PC-3 (cell line): ENCODE measurements around the gene CDK2AP2. TPM values are rescaled to one million over a fixed set of nuclear protein-coding genes. Genes with fewer than 3 reads are reported as not detected.

ENCODE experiments used
- ATAC-seq: fragments of 200-7000 bp; cut with Tn5 transposase; 2 replicates; pipeline ENCODE4 v1.9.1; 2020; ENCODE audit warnings: mild to moderate bottlenecking, moderate library complexity
- BruUV-seq: library from RNA; stranded (reverse); fragments of 400-500 nt; replicated peaks from 2 replicates; lab custom pipeline; 2021; lab: Mats Ljungman, UMichigan
- CTCF ChIA-PET: fragments of 300-600 bp; sonication (Branson Sonifier 250); formaldehyde crosslinking; loops from one replicate; lab custom pipeline; 2022; ENCODE audit warnings: antibody characterized with exemption; lab: Charles Lee
- POLR2A ChIA-PET: fragments of 300-600 bp; sonication (Branson Sonifier 250); formaldehyde crosslinking; loops from one replicate; lab custom pipeline; 2022; ENCODE audit warnings: antibody characterized with exemption; ENCODE audit not compliant: unreplicated experiment; lab: Charles Lee
- DNase-seq: peaks from one replicate; pipeline ENCODE4 v3.0.0-alpha.2; 2015
- H2AFZ ChIP-seq: fragments of 300-600 bp; sonication (generic); 2 replicates; pipeline ENCODE4 v1.6.0; 2016; ENCODE audit warnings: antibody characterized with exemption, low read length
- H3F3A ChIP-seq: fragments of 300-600 bp; sonication (generic); one replicate; pipeline ENCODE4 v1.6.0; 2017; ENCODE audit warnings: antibody characterized with exemption, low read length, control low read depth, mild to moderate bottlenecking; ENCODE audit not compliant: unreplicated experiment
- H3K27ac ChIP-seq: fragments of 300-600 bp; sonication (generic); 2 replicates; pipeline ENCODE4 v1.5.1; 2016; ENCODE audit warnings: mild to moderate bottlenecking, low read length
- H3K27me3 ChIP-seq: fragments of 300-600 bp; sonication (generic); 2 replicates; pipeline ENCODE4 v1.6.1; 2016; ENCODE audit warnings: low read length, mixed read lengths
- H3K36me3 ChIP-seq: fragments of 300-600 bp; sonication (generic); 2 replicates; pipeline ENCODE4 v1.6.1; 2016; ENCODE audit warnings: low read depth, mixed run types, low read length, mixed read lengths
- H3K4me1 ChIP-seq: fragments of 300-600 bp; sonication (generic); 2 replicates; pipeline ENCODE4 v1.5.1; 2016; ENCODE audit warnings: low read length; ENCODE audit not compliant: insufficient read depth
- H3K4me2 ChIP-seq: fragments of 300-600 bp; sonication (generic); 2 replicates; pipeline ENCODE4 v1.6.0; 2016; ENCODE audit warnings: low read length
- H3K4me3 ChIP-seq: fragments of 300-600 bp; sonication (generic); 2 replicates; pipeline ENCODE4 v1.5.1; 2016; ENCODE audit warnings: mild to moderate bottlenecking, low read length, mixed read lengths
- H3K79me2 ChIP-seq: fragments of 300-600 bp; sonication (generic); 2 replicates; pipeline ENCODE4 v1.6.1; 2017; ENCODE audit warnings: low read length, mixed read lengths
- H3K9ac ChIP-seq: fragments of 300-600 bp; sonication (generic); 2 replicates; pipeline ENCODE4 v1.6.0; 2016; ENCODE audit warnings: mild to moderate bottlenecking, low read length
- H3K9me2 ChIP-seq: fragments of 300-600 bp; sonication (generic); replicated peaks from 2 replicates; pipeline ENCODE4 v1.6.1; 2016; ENCODE audit warnings: mixed run types, low read length, mixed read lengths
- H3K9me3 ChIP-seq: fragments of 300-600 bp; sonication (generic); 2 replicates; pipeline ENCODE4 v1.6.1; 2016; ENCODE audit warnings: low read length, mixed read lengths
- H4K20me1 ChIP-seq: fragments of 300-600 bp; sonication (generic); 2 replicates; pipeline ENCODE4 v1.6.1; 2016; ENCODE audit warnings: low read length, mixed read lengths
- EZH2 ChIP-seq: fragments of 300-600 bp; sonication (generic); IDR thresholded peaks from one replicate; pipeline ENCODE4 v1.6.1; 2017; ENCODE audit warnings: antibody characterized with exemption, mild to moderate bottlenecking, low read length; ENCODE audit not compliant: unreplicated experiment
- EZH2phosphoT487 ChIP-seq: fragments of 300-600 bp; sonication (generic); IDR thresholded peaks from 2 replicates; pipeline ENCODE4 v1.6.1; 2018; ENCODE audit warnings: mild to moderate bottlenecking, antibody characterized with exemption, low read length, borderline replicate concordance
- intact Hi-C: fragments of 100-400 bp; cut with micrococcal nuclease; formaldehyde crosslinking; loops from 2 replicates; pipeline ENCODE4 v1.9.0; 2023
- total RNA-seq: library from RNA; depleted of rRNA; stranded (reverse); fragments of >200 nt; gene quantifications from 2 replicates; pipeline ENCODE4 v1.2.3, GENCODE V29; 2014
- TF ChIP-seq, protein P1 (sequence below): fragments of 300-600 bp; sonication (generic); conservative IDR thresholded peaks from 2 replicates; pipeline ENCODE4 v1.5.1; 2017; ENCODE audit warnings: antibody characterized with exemption, low read depth, mild to moderate bottlenecking, low read length

The CDK2AP2 gene
- total RNA-seq, 1 experiment from 2014 or later = 87.4 TPM

- no peaks in the 10 kb centered on the region for H3K4me1 ChIP-seq
- H3K4me3 ChIP-seq = no peak overlapping the region
- POLR2A ChIA-PET = no interaction called here
- no peak overlapping the region for H3K27ac ChIP-seq
- H3K36me3 ChIP-seq = no peaks in the 10 kb centered on the region; the same call in 1 of the 2 replicates
- H3K4me2 ChIP-seq = no peak overlapping the region
- CTCF ChIA-PET = no interaction called here
- intact Hi-C loops = no loop called here
- no peak overlapping the region for H2AFZ ChIP-seq
- TF ChIP-seq EZH2phosphoT487 (no peak), EZH2 (no peak)
- TF ChIP-seq, protein P1, sequence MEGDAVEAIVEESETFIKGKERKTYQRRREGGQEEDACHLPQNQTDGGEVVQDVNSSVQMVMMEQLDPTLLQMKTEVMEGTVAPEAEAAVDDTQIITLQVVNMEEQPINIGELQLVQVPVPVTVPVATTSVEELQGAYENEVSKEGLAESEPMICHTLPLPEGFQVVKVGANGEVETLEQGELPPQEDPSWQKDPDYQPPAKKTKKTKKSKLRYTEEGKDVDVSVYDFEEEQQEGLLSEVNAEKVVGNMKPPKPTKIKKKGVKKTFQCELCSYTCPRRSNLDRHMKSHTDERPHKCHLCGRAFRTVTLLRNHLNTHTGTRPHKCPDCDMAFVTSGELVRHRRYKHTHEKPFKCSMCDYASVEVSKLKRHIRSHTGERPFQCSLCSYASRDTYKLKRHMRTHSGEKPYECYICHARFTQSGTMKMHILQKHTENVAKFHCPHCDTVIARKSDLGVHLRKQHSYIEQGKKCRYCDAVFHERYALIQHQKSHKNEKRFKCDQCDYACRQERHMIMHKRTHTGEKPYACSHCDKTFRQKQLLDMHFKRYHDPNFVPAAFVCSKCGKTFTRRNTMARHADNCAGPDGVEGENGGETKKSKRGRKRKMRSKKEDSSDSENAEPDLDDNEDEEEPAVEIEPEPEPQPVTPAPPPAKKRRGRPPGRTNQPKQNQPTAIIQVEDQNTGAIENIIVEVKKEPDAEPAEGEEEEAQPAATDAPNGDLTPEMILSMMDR = no peak
- H3K9me3 ChIP-seq = no peaks in the 10 kb centered on the region
- no peaks in the 10 kb centered on the region for H3K27me3 ChIP-seq
- TSS peak; percentile 47 for BruUV-seq
- H3K9me2 ChIP-seq = no peaks in the 10 kb centered on the region
- H3K9ac ChIP-seq = no peak overlapping the region
- no peaks in the 10 kb centered on the region for H3F3A ChIP-seq
- ATAC-seq = no peak; the same call in 1 of the 2 replicates
- peaks cover 2% of the 10 kb centered on the region for H3K79me2 ChIP-seq
- DNase-seq = no peak
- no peaks in the 10 kb centered on the region for H4K20me1 ChIP-seq
Observed at GRCh38 chr11:67489885-67490726, 17.9 kb downstream of the CDK2AP2 start.

DNA sequence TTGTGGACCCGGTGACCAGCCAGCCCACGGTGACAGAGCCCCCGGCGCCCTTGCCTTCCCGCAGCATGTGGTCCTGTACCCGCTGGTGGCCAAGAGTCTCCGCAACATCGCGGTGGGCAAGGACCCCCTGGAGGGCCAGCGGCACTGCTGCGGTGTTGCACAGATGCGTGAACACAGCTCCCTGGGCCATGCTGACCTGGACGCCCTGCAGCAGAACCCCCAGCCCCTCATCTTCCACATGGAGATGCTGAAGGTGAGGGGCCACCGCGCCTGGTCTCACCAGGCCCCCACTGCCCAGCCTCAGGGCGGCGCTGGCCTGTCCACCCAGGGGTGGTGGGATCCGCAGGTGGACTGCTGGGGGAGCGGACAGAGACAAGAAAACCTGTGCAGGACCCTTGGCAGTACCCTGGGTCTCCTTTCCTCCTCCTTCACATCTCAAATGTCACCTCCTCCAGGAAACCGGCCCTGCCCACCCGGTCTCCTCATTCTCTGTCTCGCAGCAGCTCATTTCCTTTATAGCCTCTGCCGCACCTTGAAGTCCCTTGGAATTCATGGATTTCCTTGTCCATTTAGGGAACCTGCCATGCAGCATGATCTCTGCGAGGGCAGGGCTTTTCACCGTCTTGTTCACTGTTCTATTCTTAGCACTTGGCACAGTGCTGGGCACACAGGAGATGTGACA, 18.6 kb downstream of the CDK2AP2 start:
- Histone ChIP-seq H3K27ac (no peak overlapping the region), H3K4me3 (no peak overlapping the region), H4K20me1 (no peaks in the 10 kb centered on the region), H3K9ac (no peak overlapping the region), H3K36me3 (no peaks in the 10 kb centered on the region; the same call in 1 of the 2 replicates), H3K4me1 (0 out of 2 replicates have a peak, but pooled peaks cover 2% of the 10 kb centered on the region), H3K79me2 (peaks cover 9% of the 10 kb centered on the region), H3F3A (no peaks in the 10 kb centered on the region), H2AFZ (no peak overlapping the region), H3K27me3 (no peaks in the 10 kb centered on the region), H3K9me3 (no peaks in the 10 kb centered on the region), H3K9me2 (no peaks in the 10 kb centered on the region), H3K4me2 (no peak overlapping the region)
- no TSS peak for BruUV-seq
- ATAC-seq (no peak), DNase-seq (no peak)
- CTCF ChIA-PET = no interaction called here
- POLR2A ChIA-PET = no interaction called here
- intact Hi-C loops = no loop called here
- no peak for TF ChIP-seq EZH2phosphoT487
- TF ChIP-seq, protein P1 = no peak
- no peak for TF ChIP-seq EZH2
